ENCODE measurements around the gene PMPCA. TPM values are rescaled to one million over a fixed set of nuclear protein-coding genes. Genes with fewer than 3 reads are reported as not detected.
"Not testable (repeated sequence)": the region's sequence is repeated elsewhere in the genome, so short reads cannot be mapped to it uniquely, and the experiment has no call there.

Gene PMPCA
- total RNA-seq, 1 experiment from 2014 or later, result 83.7 TPM

GRCh38 chr9:136421791-136422190 is 11.3 kb downstream of the PMPCA start:
- Histone ChIP-seq H3K27me3 (no peaks in the 10 kb centered on the region), H3K4me3 (no peak overlapping the region), H3K36me3 (peaks cover 61% of the 10 kb centered on the region), H3K9me3 (no peaks in the 10 kb centered on the region)
- DNase-seq, result no peak

GRCh38 chr9:136422876-136423275 is 12.4 kb downstream of the PMPCA start:
- peaks cover 51% of the 10 kb centered on the region for H3K36me3 ChIP-seq

GRCh38 chr9:136423432-136424146 is 13.1 kb downstream of the PMPCA start:
- Histone ChIP-seq H3K9me3 (no peaks in the 10 kb centered on the region), H3K27me3 (no peaks in the 10 kb centered on the region), H3K4me3 (no peak overlapping the region), H3K36me3 (peaks cover 47% of the 10 kb centered on the region)
- DNase-seq, result no peak

More at GRCh38 chr9:136422876-136423275, 12.4 kb downstream of the PMPCA start:
- Histone ChIP-seq H3K9me3 (no peaks in the 10 kb centered on the region), H3K4me3 (no peak overlapping the region), H3K27me3 (no peaks in the 10 kb centered on the region)
- no peak for DNase-seq

- Histone ChIP-seq H3K4me3 (no peak overlapping the region), H3K27me3 (no peaks in the 10 kb centered on the region), H3K9me3 (no peaks in the 10 kb centered on the region), H3K36me3 (peaks cover 34% of the 10 kb centered on the region)
- DNase-seq, result no peak
Observed at GRCh38 chr9:136424750-136425362, 14.4 kb downstream of the PMPCA start.

- H3K27me3 ChIP-seq, H3K9me3 ChIP-seq, DNase-seq, H3K4me3 ChIP-seq: not testable (repeated sequence)
- peaks cover 32% of the 10 kb centered on the region for H3K36me3 ChIP-seq
Observed at GRCh38 chr9:136425367-136425766, 14.9 kb downstream of the PMPCA start.

- no peak for DNase-seq
- Histone ChIP-seq H3K9me3 (no peaks in the 10 kb centered on the region), H3K36me3 (peaks cover 22% of the 10 kb centered on the region), H3K4me3 (no peak overlapping the region), H3K27me3 (no peaks in the 10 kb centered on the region)
Observed at GRCh38 chr9:136426787-136427186, 16.3 kb downstream of the PMPCA start.

GRCh38 chr9:136429075-136429628 is 18.7 kb downstream of the PMPCA start:
- Histone ChIP-seq H3K9me3 (no peaks in the 10 kb centered on the region), H3K27me3 (no peaks in the 10 kb centered on the region), H3K36me3 (peaks cover 2% of the 10 kb centered on the region), H3K4me3 (no peak overlapping the region)
- DNase-seq, result no peak

GRCh38 chr9:136429683-136430491 is 19.4 kb downstream of the PMPCA start:
- H3K27me3 ChIP-seq, result no peaks in the 10 kb centered on the region
- no peak overlapping the region for H3K4me3 ChIP-seq
- H3K9me3 ChIP-seq, result no peaks in the 10 kb centered on the region
- no peak for DNase-seq
- no peaks in the 10 kb centered on the region; the same call in none of the 2 replicates for H3K36me3 ChIP-seq

GRCh38 chr9:136430588-136431234 is 20.3 kb downstream of the PMPCA start:
- H3K27me3 ChIP-seq, result no peaks in the 10 kb centered on the region
- H3K9me3 ChIP-seq, result no peaks in the 10 kb centered on the region
- no peak for DNase-seq
- H3K36me3 ChIP-seq, result no peaks in the 10 kb centered on the region; the same call in none of the 2 replicates
- no peak overlapping the region for H3K4me3 ChIP-seq

GRCh38 chr9:136431782-136432350 is 21.4 kb downstream of the PMPCA start:
- Histone ChIP-seq H3K9me3 (no peaks in the 10 kb centered on the region), H3K4me3 (no peak overlapping the region), H3K36me3 (peaks cover 3% of the 10 kb centered on the region), H3K27me3 (no peaks in the 10 kb centered on the region)
- DNase-seq, result no peak

GRCh38 chr9:136432591-136432990 is 22.1 kb downstream of the PMPCA start:
- Histone ChIP-seq H3K4me3 (no peak overlapping the region), H3K27me3 (no peaks in the 10 kb centered on the region), H3K9me3 (no peaks in the 10 kb centered on the region), H3K36me3 (peaks cover 10% of the 10 kb centered on the region)
- no peak for DNase-seq

- no peaks in the 10 kb centered on the region for H3K9me3 ChIP-seq
- no peak for DNase-seq
- no peaks in the 10 kb centered on the region for H3K27me3 ChIP-seq
- peaks cover 16% of the 10 kb centered on the region for H3K36me3 ChIP-seq
- no peak overlapping the region for H3K4me3 ChIP-seq
Observed at GRCh38 chr9:136433043-136433715, 22.7 kb downstream of the PMPCA start.

GRCh38 chr9:136433849-136434579 is 23.6 kb downstream of the PMPCA start:
- Histone ChIP-seq H3K27me3 (no peaks in the 10 kb centered on the region), H3K4me3 (no peak overlapping the region), H3K9me3 (no peaks in the 10 kb centered on the region), H3K36me3 (peaks cover 17% of the 10 kb centered on the region)
- DNase-seq, result no peak

GRCh38 chr9:136434580-136435169 is 24.2 kb downstream of the PMPCA start:
- Histone ChIP-seq H3K4me3 (no peak overlapping the region), H3K36me3 (peaks cover 17% of the 10 kb centered on the region), H3K27me3 (no peaks in the 10 kb centered on the region), H3K9me3 (no peaks in the 10 kb centered on the region)
- no peak for DNase-seq

GRCh38 chr9:136436055-136436634 is 25.7 kb downstream of the PMPCA start:
- Histone ChIP-seq H3K36me3 (peaks cover 25% of the 10 kb centered on the region), H3K9me3 (no peaks in the 10 kb centered on the region), H3K4me3 (no peak overlapping the region), H3K27me3 (no peaks in the 10 kb centered on the region)
- no peak for DNase-seq

All from MG63 (cell line).